Measurements from ENCODE around the gene NPBWR2.

Gene NPBWR2

GRCh38 chr20:64092258-64093012, 14.9 kb downstream of the NPBWR2 start:
- Histone ChIP-seq H3K4me1 (ENCODE audit: control insufficient read depth, insufficient read depth, low read length) (no peaks in the 10 kb centered on the region), H3K36me3 (ENCODE audit: control insufficient read depth in 2 of 2, insufficient read depth in 1 of 2, low read length in 2 of 2) (no peaks in the 10 kb centered on the region), H3K27ac (ENCODE audit: extremely low read depth, low read depth, low read length) (no peak overlapping the region), H3K4me3 (ENCODE audit: low read depth, low read length) (no peak overlapping the region), H3K9me3 (ENCODE audit: control insufficient read depth, insufficient read depth, low read depth, low read length) (no peaks in the 10 kb centered on the region)
- peak; percentile 76 for TF ChIP-seq REST (tag by site-specific recombination; IDR thresholded peaks at IDR 0.05)
- peak; percentile 69 for TF ChIP-seq ZIC2 (tag by site-specific recombination; IDR thresholded peaks at IDR 0.05)
- TF ChIP-seq ZNF488 (tag by site-specific recombination; IDR thresholded peaks at IDR 0.05), result no peak
- peak; percentile 19 for TF ChIP-seq ZBTB26 (tag by site-specific recombination; optimal IDR thresholded peaks at IDR 0.05)
- TF ChIP-seq ELK4 (IDR thresholded peaks at IDR 0.05; ENCODE audit: borderline replicate concordance, low read depth, low read length), result no peak
- ChIA-PET CTCF (no interaction called here), POLR2A (interaction anchor here (1.5 kb wide), 1 partner anchor 112 kb away, joined by 3 read pairs; no protein-coding TSS in a partner anchor)

- Histone ChIP-seq H3K27ac (ENCODE audit: extremely low read depth, low read depth, low read length) (no peak overlapping the region), H3K4me3 (ENCODE audit: low read depth, low read length) (no peak overlapping the region), H3K36me3 (ENCODE audit: control insufficient read depth in 2 of 2, insufficient read depth in 1 of 2, low read length in 2 of 2) (no peaks in the 10 kb centered on the region), H3K9me3 (ENCODE audit: control insufficient read depth, insufficient read depth, low read depth, low read length) (no peaks in the 10 kb centered on the region), H3K4me1 (ENCODE audit: control insufficient read depth, insufficient read depth, low read length) (no peaks in the 10 kb centered on the region)
- no peak for TF ChIP-seq ZNF280D (tag by site-specific recombination; IDR thresholded peaks at IDR 0.05)
- peak; percentile 56; the same call in 1 of the 2 replicates for TF ChIP-seq GLIS1 (tag by site-specific recombination; IDR thresholded peaks at IDR 0.05)
- 0 out of 2 replicates have a peak, but pooled peaks have one; percentile 11 for TF ChIP-seq PATZ1 (tag by site-specific recombination; IDR thresholded peaks at IDR 0.05)
- TF ChIP-seq ZNF600 (tag by site-specific recombination; IDR thresholded peaks at IDR 0.05), result peak; percentile 61; the same call in 1 of the 2 replicates
- TF ChIP-seq BCL11B (tag by site-specific recombination; IDR thresholded peaks at IDR 0.05; ENCODE audit: low read depth), result no peak
- POLR2A ChIA-PET, result interaction anchor here (1.5 kb wide), 1 partner anchor 111 kb away, joined by 3 read pairs; no protein-coding TSS in a partner anchor
- CTCF ChIA-PET, result interaction anchor here (1.1 kb wide), 1 partner anchor 16 kb away, joined by 3 read pairs; the partner anchor contains the start of gene NPBWR2
Observed at GRCh38 chr20:64091770-64092169, 15.6 kb downstream of the NPBWR2 start.
